NCI-H526 treated with DMSO at 0.1 percent for 48 hours (cell line): ENCODE data around the gene NTM.

Experiments
- DNase-seq: peaks from one replicate; lab custom pipeline; 2025; lab: John Stamatoyannopoulos, UW

The NTM gene

GRCh38 chr11:132314911-132315455, 944.6 kb downstream of the NTM start:
- no peak for DNase-seq

GRCh38 chr11:132315696-132316095, 945.3 kb downstream of the NTM start:
- no peak for DNase-seq

- no peak for DNase-seq
Observed at GRCh38 chr11:132318421-132319157, 948.2 kb downstream of the NTM start.

- peak; percentile 97 for DNase-seq
Observed at GRCh38 chr11:132319419-132319818, 949.0 kb downstream of the NTM start.

- DNase-seq, result no peak
Observed at GRCh38 chr11:132330515-132330914, 960.1 kb downstream of the NTM start.

GRCh38 chr11:132332521-132332920, 962.1 kb downstream of the NTM start:
- DNase-seq, result no peak

GRCh38 chr11:132334769-132335280, 964.4 kb downstream of the NTM start:
- DNase-seq, result no peak

- no peak for DNase-seq
Observed at GRCh38 chr11:132335311-132335710, 964.9 kb downstream of the NTM start.

GRCh38 chr11:132336781-132337535, 966.5 kb downstream of the NTM start:
- DNase-seq, result no peak

GRCh38 chr11:132337819-132338416, 967.5 kb downstream of the NTM start:
- no peak for DNase-seq

GRCh38 chr11:132342408-132342807, 972.0 kb downstream of the NTM start:
- no peak for DNase-seq

GRCh38 chr11:132343445-132344175, 973.2 kb downstream of the NTM start:
- DNase-seq, result no peak

- no peak for DNase-seq
Observed at GRCh38 chr11:132346558-132347148, 976.2 kb downstream of the NTM start.

- DNase-seq, result no peak
Observed at GRCh38 chr11:132347156-132348090, 977.0 kb downstream of the NTM start.

- no peak for DNase-seq
Observed at GRCh38 chr11:132349811-132350733, 979.7 kb downstream of the NTM start.

GRCh38 chr11:132351050-132351449, 980.6 kb downstream of the NTM start:
- no peak for DNase-seq

GRCh38 chr11:132352497-132352896, 982.1 kb downstream of the NTM start:
- DNase-seq, result no peak

- DNase-seq, result no peak
Observed at GRCh38 chr11:132353255-132353654, 982.8 kb downstream of the NTM start.
